Anterior cingulate cortex (tissue), 58 donors: ENCODE results near the gene FOXL1.

Experiments used
- DNase-seq, 58 donors: peaks; one replicate each; lab custom pipeline; 2025; lab: John Stamatoyannopoulos, UW

FOXL1 gene

GRCh38 chr16:86578061-86578599, at the start of gene FOXL1:
Gene FOXL1, plus strand, starts transcription at chr16:86578549. Its CDS starts 175 bp downstream, at chr16:86578724.
- DNase-seq: no peak

- DNase-seq: no peak
Measured at GRCh38 chr16:86529160-86529559, 49.2 kb upstream of the FOXL1 start.

- DNase-seq: peak in 21 of 58 donors; percentile 5 to 62 (median 29)
Measured at GRCh38 chr16:86530251-86531190, 47.8 kb upstream of the FOXL1 start.

- peak in 56 of 58 donors; percentile 12 to 92 (median 80) for DNase-seq
Measured at GRCh38 chr16:86531191-86531545, 47.2 kb upstream of the FOXL1 start.

- DNase-seq: peak in 1 of 58 donors; percentile 3
Measured at GRCh38 chr16:86531641-86532525, 46.5 kb upstream of the FOXL1 start.

- no peak for DNase-seq
Measured at GRCh38 chr16:86532526-86532815, 45.9 kb upstream of the FOXL1 start.

GRCh38 chr16:86533076-86533475, 45.3 kb upstream of the FOXL1 start:
- DNase-seq: no peak

- peak in 22 of 58 donors; percentile 5 to 76 (median 38) for DNase-seq
Measured at GRCh38 chr16:86533767-86534351, 44.5 kb upstream of the FOXL1 start.

- DNase-seq: peak in 45 of 58 donors; percentile 13 to 86 (median 52)
Measured at GRCh38 chr16:86534779-86535615, 43.4 kb upstream of the FOXL1 start.

- DNase-seq: no peak
Measured at GRCh38 chr16:86536621-86537020, 41.7 kb upstream of the FOXL1 start.

GRCh38 chr16:86537486-86537885, 40.9 kb upstream of the FOXL1 start:
- DNase-seq: peak in 4 of 58 donors; percentile 25 to 38 (median 30)

GRCh38 chr16:86538196-86538780, 40.1 kb upstream of the FOXL1 start:
- DNase-seq: no peak

GRCh38 chr16:86540894-86541293, 37.5 kb upstream of the FOXL1 start:
- DNase-seq: no peak

- no peak for DNase-seq
Measured at GRCh38 chr16:86541560-86541959, 36.8 kb upstream of the FOXL1 start.

GRCh38 chr16:86542756-86543750, 35.3 kb upstream of the FOXL1 start:
- DNase-seq: no peak

GRCh38 chr16:86545481-86545880, 32.9 kb upstream of the FOXL1 start:
- no peak for DNase-seq

GRCh38 chr16:86545954-86546637, 32.3 kb upstream of the FOXL1 start:
- no peak for DNase-seq

- no peak for DNase-seq
Measured at GRCh38 chr16:86546638-86547013, 31.7 kb upstream of the FOXL1 start.
